Fibroblast of villous mesenchyme (primary cell): ENCODE results near the gene POLN. TPM values are rescaled to one million over a fixed set of nuclear protein-coding genes. Genes with fewer than 3 reads are reported as not detected.

ENCODE experiments used
- DNase-seq: peaks from one replicate; pipeline ENCODE4 v3.0.0-alpha.2; 2010; ENCODE audit warnings: low read depth
- H3K4me3 ChIP-seq: 2 replicates; pipeline ENCODE4 v1.5.1; 2011; ENCODE audit warnings: low read depth, mild to moderate bottlenecking, low read length
- CTCF ChIP-seq: IDR thresholded peaks from 2 replicates; pipeline ENCODE4 v1.5.1; 2012; ENCODE audit warnings: low read depth, mild to moderate bottlenecking, low read length; ENCODE audit not compliant: insufficient read depth
- total RNA-seq: library from RNA; depleted of rRNA; stranded (reverse); fragments of >200 nt; gene quantifications from 2 replicates; pipeline ENCODE4 v1.2.3, GENCODE V29; 2012

Gene POLN
- total RNA-seq, 1 donor = 4.7 TPM

GRCh38 chr4:2245057-2245786 lies 3.3 kb upstream of the POLN start:
- no peak for TF ChIP-seq CTCF

GRCh38 chr4:2243681-2244380 lies 1.9 kb upstream of the POLN start:
- DNase-seq = peak; percentile 50
- TF ChIP-seq CTCF = peak; percentile 23
- H3K4me3 ChIP-seq = no peak overlapping the region

More at GRCh38 chr4:2245057-2245786, 3.3 kb upstream of the POLN start:
- no peak for DNase-seq
- no peak overlapping the region for H3K4me3 ChIP-seq

GRCh38 chr4:2241003-2241402 lies 918 bp downstream of the POLN start:
- TF ChIP-seq CTCF = no peak
- no peak for DNase-seq
- H3K4me3 ChIP-seq = peak overlapping the region; percentile 96

GRCh38 chr4:2236944-2237666 lies 4.8 kb downstream of the POLN start:
- H3K4me3 ChIP-seq = no peak overlapping the region
- DNase-seq = no peak
- TF ChIP-seq CTCF = no peak

GRCh38 chr4:2231082-2231481 lies 10.8 kb downstream of the POLN start:
- H3K4me3 ChIP-seq = no peak overlapping the region
- no peak for TF ChIP-seq CTCF
- no peak for DNase-seq

- no peak overlapping the region for H3K4me3 ChIP-seq
- no peak for TF ChIP-seq CTCF
- no peak for DNase-seq
These were observed 15.7 kb downstream of the POLN start for GRCh38 chr4:2226261-2226660.
